ENCODE data around the gene TPK1. TPM values are rescaled to one million over a fixed set of nuclear protein-coding genes. Genes with fewer than 3 reads are reported as not detected.

Gene TPK1
- total and polyA plus RNA-seq, 2 of the 4 experiments (the other 2 are of a cell fraction) = 0.38 to 1.8 TPM

- Histone ChIP-seq H3K4ac (ENCODE audit: low read depth, low read length) (no peak overlapping the region), H3K4me1 (ENCODE audit: control insufficient read depth, insufficient read depth, low read length) (no peaks in the 10 kb centered on the region), H2AK5ac (ENCODE audit: low read depth, low read length) (no peak overlapping the region), H2AFZ (replicated peaks; ENCODE audit: low read length, poor library complexity) (no peak overlapping the region), H2BK5ac (ENCODE audit: low read depth, low read length, poor library complexity, severe bottlenecking) (no peak overlapping the region), H2BK15ac (ENCODE audit: low read depth, low read length) (no peak overlapping the region), H3K18ac (ENCODE audit: low read depth, low read length) (no peak overlapping the region), H3K14ac (replicated peaks; ENCODE audit: low read depth, low read length) (no peak overlapping the region), H3K4me3 (ENCODE audit: insufficient read depth, low read depth, low read length) (no peak overlapping the region), H3K23ac (ENCODE audit: low read depth, low read length) (no peak overlapping the region), H3K27ac (ENCODE audit: insufficient read depth, low read length) (no peak overlapping the region), H3K4me2 (ENCODE audit: low read depth, low read length) (no peak overlapping the region), H3K79me1 (ENCODE audit: low read depth in 1 of 2, low read length in 2 of 2) (no peaks in the 10 kb centered on the region), H3K9me1 (ENCODE audit: insufficient read depth, low read length) (no peaks in the 10 kb centered on the region), H3K56ac (ENCODE audit: extremely low read depth, insufficient read depth, low read length) (no peak overlapping the region), H4K20me1 (ENCODE audit: insufficient read depth, low read length) (no peaks in the 10 kb centered on the region), H3K27me3 (ENCODE audit: control insufficient read depth, insufficient read depth, low read length) (no peaks in the 10 kb centered on the region), H3K36me3 (ENCODE audit: control insufficient read depth, insufficient read depth, low read length) (no peaks in the 10 kb centered on the region), H4K91ac (ENCODE audit: insufficient read depth, low read depth, low read length) (no peak overlapping the region), H3K9me3 (ENCODE audit: control insufficient read depth, insufficient read depth, low read length) (peaks cover 5% of the 10 kb centered on the region; the same call in 1 of the 2 replicates), H2BK20ac (ENCODE audit: low read depth, low read length) (no peak overlapping the region), H4K5ac (ENCODE audit: low read depth, low read length) (no peak overlapping the region), H2BK120ac (ENCODE audit: low read depth, low read length) (no peak overlapping the region), H4K8ac (ENCODE audit: low read depth in 2 of 2, low read length in 2 of 2) (no peak overlapping the region), H3K9ac (ENCODE audit: low read depth, low read length) (no peak overlapping the region), H2AK9ac (replicated peaks; ENCODE audit: low read depth, low read length, poor library complexity) (no peak overlapping the region)
- ChIA-PET POLR2A (ENCODE audit: unreplicated experiment) (no interaction called here), CTCF (no interaction called here)
- no CpG with 5 or more reads among the region's 4 CpGs for WGBS, 2 experiments (ENCODE audit: extremely low coverage in 2 of 2, insufficient read length in 1 of 2)
- dilution Hi-C loops (cut with HindIII; ENCODE audit: low sequenced_read_pairs, unreplicated experiment) (no loop called here), intact Hi-C loops (cut with micrococcal nuclease) (no loop called here), in situ Hi-C loops (cut with MboI; ENCODE audit: low sequenced_read_pairs) (no loop called here)
- no TSS peak for BruUV-seq (replicated peaks)
- TF ChIP-seq CEBPB (IDR thresholded peaks at IDR 0.05; ENCODE audit: low read depth, low read length) (no peak), MAFK (IDR thresholded peaks at IDR 0.05; ENCODE audit: low read depth, low read length) (no peak), NFE2L2 (IDR thresholded peaks at IDR 0.05; ENCODE audit: low read depth, low read length) (no peak), CHD1 (IDR thresholded peaks at IDR 0.05; ENCODE audit: low read depth, low read length) (no peak), ELK1 (IDR thresholded peaks at IDR 0.05; ENCODE audit: borderline replicate concordance, low read depth, low read length) (no peak), POLR2A (IDR thresholded peaks at IDR 0.05; ENCODE audit: low read depth, low read length) (no peak), USF2 (IDR thresholded peaks at IDR 0.05; ENCODE audit: low read depth, low read length) (no peak), RFX5 (IDR thresholded peaks at IDR 0.05; ENCODE audit: low read depth, low read length) (no peak), RAD21 (IDR thresholded peaks at IDR 0.05; ENCODE audit: low read length) (no peak), FOS (IDR thresholded peaks at IDR 0.05; ENCODE audit: low read depth, low read length) (no peak)
- no peak for ATAC-seq (ENCODE audit: low read depth)
- no peak for DNase-seq
These were observed 247.2 kb downstream of the TPK1 start for GRCh38 chr7:144588559-144589051.
